ENCODE data around the gene PPIF.

- TF ChIP-seq CTCF (IDR thresholded peaks at IDR 0.05; ENCODE audit: extremely low read depth in 1 of 2, insufficient read depth in 1 of 2, low read depth in 1 of 2, low read length in 2 of 2) (no peak), POLR2A (IDR thresholded peaks at IDR 0.05; ENCODE audit: low read depth, low read length) (no peak)
Observed at GRCh38 chr10:79334573-79334972, 12.7 kb upstream of the PPIF start.
